NCI-H2227 (cell line): ENCODE measurements around the gene IFI30.
A peak's percentile ranks its signal among the peaks of the same experiment; 100 is the strongest.

Source experiments
- DNase-seq: peaks from one replicate; lab custom pipeline; 2025; ENCODE audit not compliant: unreplicated experiment; lab: John Stamatoyannopoulos, UW

IFI30 gene

GRCh38 chr19:18170714-18171255 is 2.8 kb upstream of the IFI30 start:
- DNase-seq = no peak

DNA sequence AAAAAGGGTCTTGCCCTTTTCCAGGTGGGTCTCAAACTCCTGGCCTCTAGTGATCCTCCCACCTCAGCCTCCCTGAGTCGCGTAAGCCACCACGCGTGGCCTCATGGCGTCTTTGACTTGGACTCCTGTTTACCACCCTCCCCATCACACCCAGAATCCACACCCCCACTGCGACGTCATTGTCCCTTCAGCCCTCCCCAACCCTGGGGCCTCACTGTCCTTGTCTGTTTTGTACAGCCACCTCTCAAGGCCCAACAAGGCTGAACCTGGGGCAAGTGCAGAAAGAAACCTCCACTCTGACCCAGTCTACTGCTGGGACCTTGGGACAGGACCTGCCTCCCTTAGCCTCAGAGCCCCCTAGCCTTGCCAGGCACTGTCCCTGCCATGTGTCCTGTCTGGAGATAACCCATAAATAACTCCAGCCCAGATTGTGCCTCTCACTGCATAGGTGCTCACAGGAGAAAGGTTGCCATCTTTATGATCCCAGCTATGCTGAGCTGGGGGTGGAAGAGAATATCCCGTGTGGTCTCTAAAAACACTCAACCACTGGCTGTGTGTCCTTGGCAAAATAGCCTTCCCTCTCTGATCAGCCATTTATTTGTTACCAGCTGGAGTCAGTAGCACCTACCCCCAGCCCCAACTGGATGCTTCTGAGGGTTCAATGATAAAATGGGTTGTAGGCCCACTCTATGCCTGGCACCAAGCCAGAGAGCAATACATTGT is 1.8 kb upstream of the IFI30 start:
- no peak for DNase-seq

- DNase-seq = no peak
These were observed 1.1 kb upstream of the IFI30 start for GRCh38 chr19:18172331-18173053.

GRCh38 chr19:18173054-18173571 is 500 bp upstream of the IFI30 start:
- DNase-seq = no peak

DNA sequence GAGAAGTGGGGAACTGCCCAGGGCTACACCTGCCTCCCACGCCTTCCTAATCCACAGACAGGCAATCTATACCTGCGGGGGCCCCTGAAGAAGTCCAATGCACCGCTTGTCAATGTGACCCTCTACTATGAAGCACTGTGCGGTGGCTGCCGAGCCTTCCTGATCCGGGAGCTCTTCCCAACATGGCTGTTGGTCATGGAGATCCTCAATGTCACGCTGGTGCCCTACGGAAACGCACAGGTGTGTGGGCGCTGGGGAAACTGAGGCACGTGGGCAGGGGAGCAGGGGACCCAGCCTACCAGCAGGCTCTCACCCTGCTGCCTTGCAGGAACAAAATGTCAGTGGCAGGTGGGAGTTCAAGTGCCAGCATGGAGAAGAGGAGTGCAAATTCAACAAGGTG is 1.4 kb downstream of the IFI30 start:
- no peak for DNase-seq

DNA sequence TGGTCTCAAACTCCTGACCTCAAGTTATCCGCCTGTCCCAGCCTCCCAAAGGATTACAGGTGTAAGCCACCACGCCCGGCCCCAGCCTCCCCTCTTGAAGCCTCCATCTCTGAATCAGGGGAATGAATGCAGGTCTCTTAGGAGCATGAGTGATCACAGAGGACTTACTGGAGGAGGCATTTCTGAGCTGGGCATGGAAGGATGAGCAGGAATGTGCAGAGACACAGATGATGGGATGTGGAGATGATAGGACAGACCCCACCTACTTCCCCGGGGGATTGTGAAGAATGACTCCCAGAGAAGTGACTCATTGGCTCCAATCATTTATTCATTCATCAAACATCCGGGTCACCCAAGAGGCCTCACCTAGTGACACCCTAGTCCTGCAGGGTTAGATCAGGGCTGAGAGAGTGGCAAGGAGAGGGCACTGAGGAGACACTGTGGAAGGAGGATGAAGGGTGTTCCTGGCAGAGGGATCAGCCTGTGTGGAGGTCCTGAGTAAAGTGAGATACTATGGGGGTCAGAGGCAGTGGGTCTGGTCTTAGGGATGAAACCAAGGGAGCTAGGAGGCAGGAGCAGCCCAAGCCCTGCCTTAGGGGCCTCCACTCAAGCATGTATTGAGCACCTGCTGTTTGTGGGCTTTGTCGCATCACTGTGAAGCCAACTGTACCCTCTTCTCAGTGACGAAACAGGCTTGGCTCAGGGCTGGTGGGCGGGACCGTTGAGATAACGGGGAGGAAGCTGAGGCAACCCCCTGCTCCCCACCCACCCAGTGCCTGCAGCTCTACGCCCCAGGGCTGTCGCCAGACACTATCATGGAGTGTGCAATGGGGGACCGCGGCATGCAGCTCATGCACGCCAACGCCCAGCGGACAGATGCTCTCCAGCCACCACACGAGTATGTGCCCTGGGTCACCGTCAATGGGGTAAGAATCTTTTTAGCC is 3.0 kb downstream of the IFI30 start:
- DNase-seq = no peak

GRCh38 chr19:18179957-18180356 is 6.3 kb downstream of the IFI30 start:
- no peak for DNase-seq

GRCh38 chr19:18183529-18183928 is 9.9 kb downstream of the IFI30 start:
- DNase-seq = no peak

DNA sequence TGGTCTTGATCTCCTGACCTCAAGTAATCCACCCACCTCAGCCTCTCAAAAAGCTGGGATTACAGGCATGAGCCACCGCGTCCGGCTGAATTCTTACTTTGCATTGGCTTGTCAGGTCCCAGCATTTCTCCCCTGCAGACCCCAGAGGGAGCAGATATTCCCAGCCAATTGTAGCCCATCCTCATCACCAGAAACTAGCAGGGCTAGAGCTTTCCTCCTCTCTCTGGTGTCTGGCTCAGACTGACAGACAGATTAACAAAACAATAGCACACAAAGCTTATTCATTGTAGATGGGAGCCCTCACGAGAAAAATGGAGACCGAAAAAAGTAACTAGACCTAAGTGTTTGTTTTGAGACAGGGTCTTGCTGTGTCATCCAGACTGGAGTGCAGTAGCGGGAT is 11.9 kb downstream of the IFI30 start:
- no peak for DNase-seq

- no peak for DNase-seq
These were observed 16.7 kb downstream of the IFI30 start for GRCh38 chr19:18190278-18190677.

DNA sequence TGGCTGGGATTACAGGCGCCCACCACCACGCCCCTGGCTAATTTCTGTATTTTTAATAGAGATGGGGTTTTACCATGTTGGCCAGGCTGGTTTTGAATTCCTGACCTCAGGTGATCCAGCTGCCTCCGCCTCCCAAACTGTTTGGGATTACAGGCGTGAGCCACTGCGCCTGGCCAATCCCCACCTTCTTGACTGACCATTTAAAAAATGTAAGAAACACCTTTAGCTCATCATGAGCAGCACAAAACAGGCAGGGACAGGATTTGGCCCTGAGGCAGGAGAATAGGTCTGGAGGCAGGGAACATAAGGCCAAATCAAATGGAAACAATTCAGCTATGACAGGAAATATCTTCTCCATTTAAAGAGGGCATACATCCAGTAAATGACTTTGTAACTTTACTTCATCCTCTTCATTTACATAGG is 18.0 kb downstream of the IFI30 start:
- no peak for DNase-seq

GRCh38 chr19:18192673-18193387 is 19.2 kb downstream of the IFI30 start, which contains the start of gene MPV17L2:
MPV17L2 (plus strand) TSS chr19:18193218; CDS start chr19:18193282, 64 bp downstream.
- peak; percentile 99 for DNase-seq

DNA sequence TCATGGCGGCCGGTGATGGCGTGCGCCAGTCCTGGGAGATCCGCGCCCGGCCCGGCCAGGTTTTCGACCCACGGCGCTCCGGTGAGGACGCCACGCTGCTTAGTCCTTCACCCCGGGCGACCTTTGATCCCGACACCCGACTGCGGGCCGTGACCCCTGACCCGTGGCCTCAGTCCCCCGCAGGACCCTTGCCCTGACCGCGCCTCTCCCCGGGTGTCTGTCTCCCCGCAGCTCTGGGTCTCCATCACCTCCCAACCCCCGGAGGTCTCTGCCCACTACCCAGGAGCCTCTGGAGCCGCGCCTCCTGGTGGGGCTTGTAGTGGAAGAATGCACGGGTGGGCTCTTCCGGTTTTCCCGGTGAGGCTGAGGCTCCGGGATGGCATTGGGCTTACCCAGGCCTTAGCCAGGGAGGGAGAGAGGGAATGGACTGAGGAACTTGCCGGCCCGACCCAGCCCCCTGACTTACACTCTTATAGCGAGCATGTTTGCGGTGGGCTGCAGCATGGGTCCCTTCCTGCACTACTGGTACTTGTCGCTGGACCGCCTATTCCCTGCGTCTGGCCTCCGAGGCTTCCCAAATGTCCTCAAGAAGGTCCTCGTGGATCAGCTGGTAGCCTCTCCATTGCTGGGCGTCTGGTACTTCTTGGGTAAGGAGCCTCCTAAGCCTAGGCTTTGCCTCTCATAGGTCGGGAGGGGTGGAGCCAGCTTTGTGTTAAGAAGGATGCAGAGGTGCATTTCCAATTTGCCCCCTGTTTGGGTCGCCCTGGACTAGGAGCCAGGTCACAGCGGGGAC is 20.0 kb downstream of the IFI30 start:
- peak; percentile 38 for DNase-seq

DNA sequence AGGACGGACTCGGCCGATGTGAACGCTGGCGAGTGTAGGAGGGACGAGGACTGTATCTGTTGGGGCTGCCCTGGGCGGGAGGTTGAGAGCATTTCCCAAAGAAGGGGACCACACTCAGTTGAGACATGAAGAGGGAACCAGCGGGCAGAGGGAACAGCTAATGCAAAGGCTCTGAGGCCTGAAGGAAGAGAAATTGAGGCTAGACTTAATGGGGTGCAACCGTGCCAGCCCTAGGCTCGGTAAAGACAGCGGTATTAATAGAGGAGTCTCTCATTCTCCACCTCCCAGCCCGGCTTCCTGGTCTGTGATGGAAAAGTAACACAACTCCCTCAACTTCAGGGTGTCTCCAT is 20.5 kb downstream of the IFI30 start:
- no peak for DNase-seq

DNA sequence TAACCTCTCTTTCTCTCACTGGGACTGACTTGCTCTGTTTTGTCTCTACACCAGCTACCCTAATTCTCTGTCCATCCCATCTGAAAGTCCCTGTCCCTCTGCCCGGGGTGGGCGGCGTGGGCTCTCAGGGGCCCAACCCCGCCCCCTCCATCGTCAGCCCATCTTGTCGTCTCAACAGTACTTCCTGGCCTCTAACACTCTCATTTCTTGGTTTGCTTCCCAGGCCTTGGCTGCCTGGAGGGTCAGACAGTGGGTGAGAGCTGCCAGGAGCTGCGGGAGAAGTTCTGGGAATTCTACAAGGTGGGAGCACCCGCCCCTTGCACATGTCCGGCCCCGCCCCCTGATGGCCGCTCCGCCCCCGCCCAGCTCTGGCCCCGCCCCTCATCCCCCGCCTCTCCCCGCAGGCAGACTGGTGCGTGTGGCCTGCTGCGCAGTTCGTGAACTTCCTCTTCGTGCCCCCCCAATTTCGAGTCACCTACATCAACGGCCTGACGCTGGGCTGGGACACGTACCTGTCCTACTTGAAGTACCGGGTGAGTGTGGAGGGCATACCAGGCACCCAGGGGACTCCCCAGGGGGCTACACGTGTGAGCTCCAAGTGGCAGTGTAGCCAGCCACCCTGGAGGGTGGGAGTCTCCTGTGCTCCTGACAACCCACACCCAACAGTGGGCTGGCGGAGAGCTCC is 21.1 kb downstream of the IFI30 start:
- DNase-seq = peak; percentile 18

- no peak for DNase-seq
These were observed 22.9 kb downstream of the IFI30 start for GRCh38 chr19:18196511-18196845.

GRCh38 chr19:18197306-18197705 is 23.7 kb downstream of the IFI30 start:
- no peak for DNase-seq

GRCh38 chr19:18197941-18198340 is 24.3 kb downstream of the IFI30 start:
- DNase-seq = no peak

- no peak for DNase-seq
These were observed 24.8 kb downstream of the IFI30 start for GRCh38 chr19:18198374-18198773.
